ENCODE measurements around the gene DCUN1D3. TPM values are rescaled to one million over a fixed set of nuclear protein-coding genes. Genes with fewer than 3 reads are reported as not detected.
"Not testable (repeated sequence)": the region's sequence is repeated elsewhere in the genome, so short reads cannot be mapped to it uniquely, and the experiment has no call there.

DCUN1D3 gene
- total RNA-seq, 1 donor from 2014 or later = 10.4 TPM

- H3K36me3 ChIP-seq (ENCODE audit: control insufficient read depth in 3 of 3, insufficient read depth in 3 of 3, low read length in 3 of 3) = no peaks in the 10 kb centered on the region
- no peaks in the 10 kb centered on the region for H3K27me3 ChIP-seq (ENCODE audit: control insufficient read depth in 3 of 3, insufficient read depth in 3 of 3, low read length in 3 of 3)
- H3K4me3 ChIP-seq (ENCODE audit: low read length in 3 of 3) = no peak overlapping the region
- H3K4me1 ChIP-seq (ENCODE audit: control insufficient read depth in 3 of 3, insufficient read depth in 3 of 3, low read length in 3 of 3) = peaks cover 43 to 64% (median 46%) of the 10 kb centered on the region in 3 donors
- no peaks in the 10 kb centered on the region for H3K9me3 ChIP-seq (ENCODE audit: control insufficient read depth in 3 of 3, low read length in 3 of 3)
- no peak overlapping the region for H3K27ac ChIP-seq (ENCODE audit: low read depth, low read length)
- no peak overlapping the region for H3K9ac ChIP-seq (ENCODE audit: low read depth in 1 of 3, low read length in 3 of 3)
These were observed 32.6 kb downstream of the DCUN1D3 start for GRCh38 chr16:20867585-20867984.

- Histone ChIP-seq H3K27me3 (ENCODE audit: control insufficient read depth in 3 of 3, insufficient read depth in 3 of 3, low read length in 3 of 3) (no peaks in the 10 kb centered on the region), H3K27ac (ENCODE audit: low read depth, low read length) (peak overlapping the region; percentile 22), H3K4me3 (ENCODE audit: low read length in 3 of 3) (no peak overlapping the region), H3K9me3 (ENCODE audit: control insufficient read depth in 3 of 3, low read length in 3 of 3) (no peaks in the 10 kb centered on the region), H3K9ac (ENCODE audit: low read depth in 1 of 3, low read length in 3 of 3) (no peak overlapping the region), H3K36me3 (ENCODE audit: control insufficient read depth in 3 of 3, insufficient read depth in 3 of 3, low read length in 3 of 3) (peaks cover 2 to 7% (median 6%) of the 10 kb centered on the region in 3 donors), H3K4me1 (ENCODE audit: control insufficient read depth in 3 of 3, insufficient read depth in 3 of 3, low read length in 3 of 3) (peaks cover 46 to 65% (median 47%) of the 10 kb centered on the region in 3 donors)
These were observed 33.4 kb downstream of the DCUN1D3 start for GRCh38 chr16:20866801-20867200.

GRCh38 chr16:20866145-20866772 is 33.9 kb downstream of the DCUN1D3 start:
- Histone ChIP-seq H3K4me1 (ENCODE audit: control insufficient read depth in 3 of 3, insufficient read depth in 3 of 3, low read length in 3 of 3) (peaks cover 43 to 64% (median 47%) of the 10 kb centered on the region in 3 donors), H3K9ac (ENCODE audit: low read depth in 1 of 3, low read length in 3 of 3) (no peak overlapping the region)

DNA sequence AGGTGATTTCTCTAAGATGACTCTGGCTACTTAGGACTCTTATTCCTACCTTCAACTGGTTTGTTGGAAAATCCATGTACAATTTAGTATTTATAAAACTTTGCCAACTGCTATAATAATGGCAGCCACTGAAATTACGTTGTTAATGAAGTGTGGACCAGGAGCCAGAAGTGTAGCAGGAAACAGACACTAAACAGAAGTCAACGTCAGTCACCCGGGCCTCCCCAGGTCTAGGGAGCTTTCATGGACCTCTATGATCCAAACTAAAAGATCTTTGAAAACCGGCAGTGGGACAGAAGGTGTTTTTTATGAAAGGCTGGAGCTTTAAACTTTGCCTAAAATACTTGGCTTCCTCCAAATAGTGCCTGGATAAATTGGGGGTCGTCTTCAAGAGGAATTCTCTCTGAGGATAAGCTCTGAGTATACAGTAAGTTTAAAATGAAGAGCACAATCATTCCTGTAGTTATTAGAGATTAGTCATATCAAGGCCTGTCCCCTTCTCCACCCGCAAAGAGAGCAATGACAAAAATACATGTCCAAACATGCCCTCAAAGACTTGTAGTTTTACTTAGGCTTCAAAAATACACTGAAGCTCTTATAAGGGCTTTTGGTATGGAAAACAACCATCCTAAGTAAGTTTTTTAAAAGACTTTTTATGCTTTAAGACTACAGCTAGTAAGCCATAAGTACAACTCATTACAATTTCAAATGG is 34.6 kb downstream of the DCUN1D3 start:
- Histone ChIP-seq H3K9ac (ENCODE audit: low read depth in 1 of 3, low read length in 3 of 3) (no peak overlapping the region), H3K4me1 (ENCODE audit: control insufficient read depth in 3 of 3, insufficient read depth in 3 of 3, low read length in 3 of 3) (peaks cover 42 to 64% (median 48%) of the 10 kb centered on the region in 3 donors), H3K27me3 (ENCODE audit: control insufficient read depth in 3 of 3, insufficient read depth in 3 of 3, low read length in 3 of 3) (no peaks in the 10 kb centered on the region), H3K36me3 (ENCODE audit: control insufficient read depth in 3 of 3, insufficient read depth in 3 of 3, low read length in 3 of 3) (peaks cover 5 to 8% (median 7%) of the 10 kb centered on the region in 3 donors), H3K27ac (ENCODE audit: low read depth, low read length) (peak overlapping the region; percentile 22), H3K9me3 (ENCODE audit: control insufficient read depth in 3 of 3, low read length in 3 of 3) (no peaks in the 10 kb centered on the region), H3K4me3 (ENCODE audit: low read length in 3 of 3) (no peak overlapping the region)

More at GRCh38 chr16:20866145-20866772, 33.9 kb downstream of the DCUN1D3 start:
- H3K9me3 ChIP-seq (ENCODE audit: control insufficient read depth in 3 of 3, low read length in 3 of 3) = no peaks in the 10 kb centered on the region
- peaks cover 2 to 8% (median 7%) of the 10 kb centered on the region in 3 donors for H3K36me3 ChIP-seq (ENCODE audit: control insufficient read depth in 3 of 3, insufficient read depth in 3 of 3, low read length in 3 of 3)
- H3K27me3 ChIP-seq (ENCODE audit: control insufficient read depth in 3 of 3, insufficient read depth in 3 of 3, low read length in 3 of 3) = no peaks in the 10 kb centered on the region
- H3K27ac ChIP-seq (ENCODE audit: low read depth, low read length) = peak overlapping the region; percentile 22
- no peak overlapping the region for H3K4me3 ChIP-seq (ENCODE audit: low read length in 3 of 3)

GRCh38 chr16:20864376-20864775 is 35.8 kb downstream of the DCUN1D3 start:
- H3K27me3 ChIP-seq (ENCODE audit: control insufficient read depth in 3 of 3, insufficient read depth in 3 of 3, low read length in 3 of 3); H3K9me3 ChIP-seq (ENCODE audit: control insufficient read depth in 3 of 3, low read length in 3 of 3); H3K4me3 ChIP-seq (ENCODE audit: low read length in 3 of 3); H3K9ac ChIP-seq (ENCODE audit: low read depth in 1 of 3, low read length in 3 of 3); H3K27ac ChIP-seq (ENCODE audit: low read depth, low read length): not testable (repeated sequence)
- peaks cover 5 to 14% (median 7%) of the 10 kb centered on the region in 3 donors for H3K36me3 ChIP-seq (ENCODE audit: control insufficient read depth in 3 of 3, insufficient read depth in 3 of 3, low read length in 3 of 3)
- peaks cover 43 to 65% (median 50%) of the 10 kb centered on the region in 3 donors for H3K4me1 ChIP-seq (ENCODE audit: control insufficient read depth in 3 of 3, insufficient read depth in 3 of 3, low read length in 3 of 3)

DNA sequence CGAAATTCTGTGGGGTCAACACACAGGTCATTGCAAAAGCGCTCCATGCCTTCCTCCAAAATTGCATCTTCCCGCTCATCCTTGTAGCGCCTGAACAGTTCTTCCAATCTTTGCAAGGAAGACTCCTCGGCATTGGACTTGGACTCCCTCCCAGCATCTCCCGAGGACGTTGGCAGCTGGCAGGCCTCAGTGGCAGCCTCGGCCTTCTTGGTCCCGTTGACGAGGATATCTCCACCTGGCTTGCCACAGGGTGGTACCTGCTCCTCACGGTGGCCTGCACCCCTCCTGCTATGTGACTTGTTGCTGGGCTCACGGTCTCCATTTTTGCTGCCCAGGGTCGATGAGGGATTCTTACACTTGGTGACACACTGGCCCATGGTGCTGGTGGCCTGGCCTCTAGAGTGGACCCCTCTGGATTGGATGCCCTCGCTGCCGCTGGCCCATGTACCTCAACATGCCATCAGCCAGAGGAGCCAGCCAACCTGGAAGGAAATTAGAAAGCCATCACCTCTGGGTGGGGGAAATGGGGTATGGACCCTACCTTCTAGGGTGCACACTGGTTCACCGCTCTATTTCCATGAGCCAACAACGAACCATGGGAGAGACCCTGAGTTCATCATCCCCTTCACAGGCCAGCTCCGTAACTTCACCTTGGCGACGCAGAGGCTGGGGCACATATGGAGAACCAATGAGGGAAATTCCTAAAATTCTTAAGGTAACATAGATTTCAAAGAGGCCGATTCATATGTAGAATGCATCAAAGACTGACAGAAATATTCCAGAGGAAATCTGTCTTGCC is 37.8 kb downstream of the DCUN1D3 start:
- Histone ChIP-seq H3K36me3 (ENCODE audit: control insufficient read depth in 3 of 3, insufficient read depth in 3 of 3, low read length in 3 of 3) (peaks cover 5 to 15% (median 7%) of the 10 kb centered on the region in 3 donors), H3K4me3 (ENCODE audit: low read length in 3 of 3) (no peak overlapping the region), H3K4me1 (ENCODE audit: control insufficient read depth in 3 of 3, insufficient read depth in 3 of 3, low read length in 3 of 3) (peaks cover 33 to 45% (median 35%) of the 10 kb centered on the region in 3 donors), H3K9ac (ENCODE audit: low read depth in 1 of 3, low read length in 3 of 3) (no peak overlapping the region), H3K27ac (ENCODE audit: low read depth, low read length) (no peak overlapping the region), H3K9me3 (ENCODE audit: control insufficient read depth in 3 of 3, low read length in 3 of 3) (no peaks in the 10 kb centered on the region), H3K27me3 (ENCODE audit: control insufficient read depth in 3 of 3, insufficient read depth in 3 of 3, low read length in 3 of 3) (no peaks in the 10 kb centered on the region)

- not testable (repeated sequence) for H3K27me3 ChIP-seq (ENCODE audit: control insufficient read depth in 3 of 3, insufficient read depth in 3 of 3, low read length in 3 of 3); H3K27ac ChIP-seq (ENCODE audit: low read depth, low read length); H3K9me3 ChIP-seq (ENCODE audit: control insufficient read depth in 3 of 3, low read length in 3 of 3); H3K4me3 ChIP-seq (ENCODE audit: low read length in 3 of 3)
- Histone ChIP-seq H3K9ac (ENCODE audit: low read depth in 1 of 3, low read length in 3 of 3) (peak overlapping the region in 1 of 3 donors; percentile 12), H3K36me3 (ENCODE audit: control insufficient read depth in 3 of 3, insufficient read depth in 3 of 3, low read length in 3 of 3) (peaks cover 5 to 18% (median 14%) of the 10 kb centered on the region in 3 donors), H3K4me1 (ENCODE audit: control insufficient read depth in 3 of 3, insufficient read depth in 3 of 3, low read length in 3 of 3) (peaks cover 20 to 31% (median 23%) of the 10 kb centered on the region in 3 donors)
These were observed 39.2 kb downstream of the DCUN1D3 start for GRCh38 chr16:20860995-20861394.

GRCh38 chr16:20860361-20860760 is 39.8 kb downstream of the DCUN1D3 start:
- Histone ChIP-seq H3K4me1 (ENCODE audit: control insufficient read depth in 3 of 3, insufficient read depth in 3 of 3, low read length in 3 of 3) (peaks cover 16 to 25% (median 22%) of the 10 kb centered on the region in 3 donors), H3K27ac (ENCODE audit: low read depth, low read length) (no peak overlapping the region), H3K9me3 (ENCODE audit: control insufficient read depth in 3 of 3, low read length in 3 of 3) (no peaks in the 10 kb centered on the region), H3K4me3 (ENCODE audit: low read length in 3 of 3) (no peak overlapping the region), H3K36me3 (ENCODE audit: control insufficient read depth in 3 of 3, insufficient read depth in 3 of 3, low read length in 3 of 3) (peaks cover 5 to 18% (median 14%) of the 10 kb centered on the region in 3 donors), H3K27me3 (ENCODE audit: control insufficient read depth in 3 of 3, insufficient read depth in 3 of 3, low read length in 3 of 3) (no peaks in the 10 kb centered on the region), H3K9ac (ENCODE audit: low read depth in 1 of 3, low read length in 3 of 3) (peak overlapping the region in 1 of 3 donors; percentile 14)

DNA sequence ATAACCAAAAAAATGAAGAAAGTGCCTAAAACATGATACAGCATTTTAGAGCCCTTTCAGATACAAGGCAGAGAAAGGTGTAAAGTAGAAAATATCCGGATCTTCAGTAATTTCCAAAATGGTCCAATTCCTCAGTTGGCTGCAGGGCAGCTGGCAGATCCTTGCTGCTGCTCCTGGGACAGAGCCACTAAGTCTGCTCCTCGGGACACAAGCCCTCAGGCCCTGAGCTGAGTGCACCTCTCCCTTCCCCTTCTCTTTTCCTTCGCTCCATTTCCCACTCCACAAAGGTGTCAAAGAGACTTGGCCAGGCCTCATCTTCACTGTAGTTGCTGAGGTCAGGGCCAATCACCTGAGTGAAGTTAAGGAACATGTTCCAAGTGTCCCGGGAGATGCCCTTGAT is 40.5 kb downstream of the DCUN1D3 start:
- no peaks in the 10 kb centered on the region for H3K27me3 ChIP-seq (ENCODE audit: control insufficient read depth in 3 of 3, insufficient read depth in 3 of 3, low read length in 3 of 3)
- peaks cover 16 to 25% (median 22%) of the 10 kb centered on the region in 3 donors for H3K4me1 ChIP-seq (ENCODE audit: control insufficient read depth in 3 of 3, insufficient read depth in 3 of 3, low read length in 3 of 3)
- no peaks in the 10 kb centered on the region for H3K9me3 ChIP-seq (ENCODE audit: control insufficient read depth in 3 of 3, low read length in 3 of 3)
- no peak overlapping the region for H3K4me3 ChIP-seq (ENCODE audit: low read length in 3 of 3)
- no peak overlapping the region for H3K27ac ChIP-seq (ENCODE audit: low read depth, low read length)
- H3K9ac ChIP-seq (ENCODE audit: low read depth in 1 of 3, low read length in 3 of 3) = no peak overlapping the region
- peaks cover 7 to 18% (median 14%) of the 10 kb centered on the region in 3 donors for H3K36me3 ChIP-seq (ENCODE audit: control insufficient read depth in 3 of 3, insufficient read depth in 3 of 3, low read length in 3 of 3)
